ENCODE data around the gene ADPGK. TPM values are rescaled to one million over a fixed set of nuclear protein-coding genes. Genes with fewer than 3 reads are reported as not detected.
"Not testable (repeated sequence)": the region's sequence is repeated elsewhere in the genome, so short reads cannot be mapped to it uniquely, and the experiment has no call there.

ADPGK gene
- total RNA-seq, 1 donor from 2014 or later: 54.4 TPM

- Mint-ChIP-seq H3K9me3 (no peaks in the 10 kb centered on the region), H3K4me3 (no peak overlapping the region), H3K4me1 (no peaks in the 10 kb centered on the region), H3K27me3 (ENCODE audit: low read depth) (no peaks in the 10 kb centered on the region), H3K36me3 (peaks cover 4% of the 10 kb centered on the region), H3K27ac (no peak overlapping the region)
- DNase-seq (ENCODE audit: low spot score in 2 of 2, unreplicated experiment in 2 of 2): no peak
- TF ChIP-seq CTCF (IDR thresholded peaks at IDR 0.05; ENCODE audit: unreplicated experiment): no peak
Observed at GRCh38 chr15:72725446-72725845, 58.1 kb downstream of the ADPGK start.

- DNase-seq (ENCODE audit: low spot score in 2 of 2, unreplicated experiment in 2 of 2): no peak
- H3K9me3 Mint-ChIP-seq: no peaks in the 10 kb centered on the region
- TF ChIP-seq CTCF (IDR thresholded peaks at IDR 0.05; ENCODE audit: unreplicated experiment): no peak
- peaks cover 7% of the 10 kb centered on the region for H3K36me3 Mint-ChIP-seq
- H3K27me3 Mint-ChIP-seq (ENCODE audit: low read depth): no peaks in the 10 kb centered on the region
- H3K4me3 Mint-ChIP-seq: no peak overlapping the region
- H3K4me1 Mint-ChIP-seq: no peaks in the 10 kb centered on the region
- H3K27ac Mint-ChIP-seq: no peak overlapping the region
Observed at GRCh38 chr15:72724028-72724427, 59.5 kb downstream of the ADPGK start.

GRCh38 chr15:72722071-72722696, 61.4 kb downstream of the ADPGK start:
- TF ChIP-seq CTCF (IDR thresholded peaks at IDR 0.05; ENCODE audit: unreplicated experiment): peak; percentile 64
- H3K4me1 Mint-ChIP-seq: no peaks in the 10 kb centered on the region
- H3K9me3 Mint-ChIP-seq: no peaks in the 10 kb centered on the region
- peaks cover 15% of the 10 kb centered on the region for H3K36me3 Mint-ChIP-seq
- H3K4me3 Mint-ChIP-seq: no peak overlapping the region
- no peak overlapping the region for H3K27ac Mint-ChIP-seq
- DNase-seq (ENCODE audit: low spot score in 2 of 2, unreplicated experiment in 2 of 2): peak; percentile 25 to 53
- H3K27me3 Mint-ChIP-seq (ENCODE audit: low read depth): no peaks in the 10 kb centered on the region

GRCh38 chr15:72708551-72709303, 74.8 kb downstream of the ADPGK start:
- Mint-ChIP-seq H3K4me1 (peaks cover 11% of the 10 kb centered on the region), H3K36me3 (peaks cover 16% of the 10 kb centered on the region)
- H3K9me3 Mint-ChIP-seq; H3K4me3 Mint-ChIP-seq; DNase-seq (ENCODE audit: low spot score in 2 of 2, unreplicated experiment in 2 of 2); H3K27ac Mint-ChIP-seq; H3K27me3 Mint-ChIP-seq (ENCODE audit: low read depth): not testable (repeated sequence)

- no peaks in the 10 kb centered on the region for H3K9me3 Mint-ChIP-seq
- no peaks in the 10 kb centered on the region for H3K27me3 Mint-ChIP-seq (ENCODE audit: low read depth)
- H3K4me1 Mint-ChIP-seq: peaks cover 11% of the 10 kb centered on the region
- no peak overlapping the region for H3K27ac Mint-ChIP-seq
- no peak for DNase-seq (ENCODE audit: low spot score in 2 of 2, unreplicated experiment in 2 of 2)
- TF ChIP-seq CTCF (IDR thresholded peaks at IDR 0.05; ENCODE audit: unreplicated experiment): no peak
- H3K4me3 Mint-ChIP-seq: no peak overlapping the region
- H3K36me3 Mint-ChIP-seq: peaks cover 12% of the 10 kb centered on the region
Observed at GRCh38 chr15:72706266-72706665, 77.3 kb downstream of the ADPGK start.

Other genes starting within 250 kb of the ADPGK start
- gene GOLGA6B, start 129.1 kb downstream of the ADPGK start, total RNA-seq: 0.18 to 0.57 TPM in 2 of 3 replicates, not detected in the other
- not detected in 3 replicates for gene HIGD2B, start 97.6 kb downstream of the ADPGK start, total RNA-seq
- 27.8 to 33.5 TPM (median 32.9 TPM) in 3 replicates for gene BBS4, start 97.6 kb downstream of the ADPGK start, total RNA-seq